HG03196 (cell line): ENCODE data around the gene ALKBH5.

Experiments
- ATAC-seq: cut with Tn5 transposase; IDR thresholded peaks from one replicate; pipeline ENCODE4 v1.9.1; 2021; ENCODE audit not compliant: unreplicated experiment

ALKBH5 gene

GRCh38 chr17:18238299-18238698 lies 54.7 kb downstream of the ALKBH5 start:
- no peak for ATAC-seq

GRCh38 chr17:18240449-18240848 lies 56.8 kb downstream of the ALKBH5 start:
- ATAC-seq, result no peak

GRCh38 chr17:18241229-18241871 lies 57.7 kb downstream of the ALKBH5 start:
- no peak for ATAC-seq

- ATAC-seq, result no peak
These were observed 61.6 kb downstream of the ALKBH5 start for GRCh38 chr17:18245038-18245776.

GRCh38 chr17:18246109-18246725 lies 62.6 kb downstream of the ALKBH5 start:
- ATAC-seq, result no peak

- ATAC-seq, result no peak
These were observed 63.4 kb downstream of the ALKBH5 start for GRCh38 chr17:18246880-18247612.

- ATAC-seq, result no peak
These were observed 64.0 kb downstream of the ALKBH5 start for GRCh38 chr17:18247613-18248001.

- no peak for ATAC-seq
These were observed 64.7 kb downstream of the ALKBH5 start for GRCh38 chr17:18248300-18248731.

GRCh38 chr17:18248811-18249210 lies 65.2 kb downstream of the ALKBH5 start:
- no peak for ATAC-seq

GRCh38 chr17:18250259-18250658 lies 66.6 kb downstream of the ALKBH5 start:
- ATAC-seq, result no peak

GRCh38 chr17:18250708-18251107 lies 67.1 kb downstream of the ALKBH5 start:
- ATAC-seq, result no peak

GRCh38 chr17:18251204-18251603 lies 67.6 kb downstream of the ALKBH5 start:
- no peak for ATAC-seq

GRCh38 chr17:18252160-18252559 lies 68.5 kb downstream of the ALKBH5 start:
- ATAC-seq, result no peak

- ATAC-seq, result no peak
These were observed 69.7 kb downstream of the ALKBH5 start for GRCh38 chr17:18253187-18253884.

GRCh38 chr17:18253947-18254821 lies 70.6 kb downstream of the ALKBH5 start:
- no peak for ATAC-seq

GRCh38 chr17:18254888-18255649 lies 71.4 kb downstream of the ALKBH5 start:
- ATAC-seq, result no peak

- ATAC-seq, result no peak
These were observed 72.7 kb downstream of the ALKBH5 start for GRCh38 chr17:18256351-18256750.

GRCh38 chr17:18256776-18257175 lies 73.1 kb downstream of the ALKBH5 start:
- ATAC-seq, result no peak

- ATAC-seq, result no peak
These were observed 73.8 kb downstream of the ALKBH5 start for GRCh38 chr17:18257268-18257981.
